ENCODE data around the gene ASS1.

- TF ChIP-seq CTCF (IDR thresholded peaks at IDR 0.05), result no peak
- no peak for TF ChIP-seq ZFX (IDR thresholded peaks at IDR 0.05; ENCODE audit: borderline replicate concordance)
Measured at GRCh38 chr9:130527651-130528310, 83.0 kb downstream of the ASS1 start.
